ENCODE measurements around the gene CDCA7L.

- no peak for TF ChIP-seq EZH2 (IDR thresholded peaks at IDR 0.05; ENCODE audit: insufficient read depth, low read length)
- TF ChIP-seq, protein P1, sequence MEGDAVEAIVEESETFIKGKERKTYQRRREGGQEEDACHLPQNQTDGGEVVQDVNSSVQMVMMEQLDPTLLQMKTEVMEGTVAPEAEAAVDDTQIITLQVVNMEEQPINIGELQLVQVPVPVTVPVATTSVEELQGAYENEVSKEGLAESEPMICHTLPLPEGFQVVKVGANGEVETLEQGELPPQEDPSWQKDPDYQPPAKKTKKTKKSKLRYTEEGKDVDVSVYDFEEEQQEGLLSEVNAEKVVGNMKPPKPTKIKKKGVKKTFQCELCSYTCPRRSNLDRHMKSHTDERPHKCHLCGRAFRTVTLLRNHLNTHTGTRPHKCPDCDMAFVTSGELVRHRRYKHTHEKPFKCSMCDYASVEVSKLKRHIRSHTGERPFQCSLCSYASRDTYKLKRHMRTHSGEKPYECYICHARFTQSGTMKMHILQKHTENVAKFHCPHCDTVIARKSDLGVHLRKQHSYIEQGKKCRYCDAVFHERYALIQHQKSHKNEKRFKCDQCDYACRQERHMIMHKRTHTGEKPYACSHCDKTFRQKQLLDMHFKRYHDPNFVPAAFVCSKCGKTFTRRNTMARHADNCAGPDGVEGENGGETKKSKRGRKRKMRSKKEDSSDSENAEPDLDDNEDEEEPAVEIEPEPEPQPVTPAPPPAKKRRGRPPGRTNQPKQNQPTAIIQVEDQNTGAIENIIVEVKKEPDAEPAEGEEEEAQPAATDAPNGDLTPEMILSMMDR (IDR thresholded peaks at IDR 0.05; ENCODE audit: insufficient read depth, low read depth, low read length): no peak
These were observed 13.7 kb upstream of the CDCA7L start for GRCh38 chr7:21959387-21959776.

All from astrocyte (in vitro differentiated cells and primary cell).